HCT116 (cell line): ENCODE data around the gene OR51D1.

ENCODE experiments used
- ATF3 ChIP-seq: IDR thresholded peaks from 2 replicates; pipeline ENCODE4 v1.6.1; 2012
- CEBPB ChIP-seq: IDR thresholded peaks from 2 replicates; pipeline ENCODE4 v1.6.1; 2012; ENCODE audit warnings: low read depth
- CTCF ChIP-seq, 3 experiments: fragments of 200-600 bp in 1 of 3; sonication (generic) in 1 of 3; IDR thresholded peaks in 2 of 3; conservative IDR thresholded peaks in 1 of 3; 2 replicates each; pipeline ENCODE4 v1.5.1; 2012 to 2017; ENCODE audit warnings: low read depth in 2 of 3, low read length in 2 of 3, antibody characterized with exemption in 1 of 3, borderline replicate concordance in 1 of 3, control low read depth in 1 of 3, mild to moderate bottlenecking in 1 of 3, mixed read lengths in 1 of 3, mixed run types in 1 of 3, moderate library complexity in 1 of 3; ENCODE audit not compliant: insufficient read depth in 1 of 3
- EZH2 ChIP-seq: fragments of 200-600 bp; sonication (generic); IDR thresholded peaks from 2 replicates; pipeline ENCODE4 v1.6.1; 2017; ENCODE audit warnings: antibody characterized with exemption, mixed run types
- FOSL1 ChIP-seq: IDR thresholded peaks from 2 replicates; pipeline ENCODE4 v1.6.1; 2012; ENCODE audit warnings: low read depth
- MAX ChIP-seq: IDR thresholded peaks from 2 replicates; pipeline ENCODE4 v1.6.1; 2012
- POLR2AphosphoS5 ChIP-seq: IDR thresholded peaks from 2 replicates; pipeline ENCODE4 v1.6.1; 2011; ENCODE audit warnings: mild to moderate bottlenecking, low read depth, low read length, moderate library complexity
- RAD21 ChIP-seq: IDR thresholded peaks from 2 replicates; pipeline ENCODE4 v1.6.1; 2012; ENCODE audit warnings: low read depth, mild to moderate bottlenecking
- REST ChIP-seq: IDR thresholded peaks from 2 replicates; pipeline ENCODE4 v1.6.1; 2012; ENCODE audit warnings: low read depth
- SP1 ChIP-seq: IDR thresholded peaks from 2 replicates; pipeline ENCODE4 v1.6.1; 2012; ENCODE audit warnings: low read depth
- TCF7L2 ChIP-seq: IDR thresholded peaks from 2 replicates; pipeline ENCODE4 v1.7.0; 2011; ENCODE audit warnings: borderline replicate concordance, inconsistent platforms; ENCODE audit not compliant: insufficient read depth, insufficient read length; ENCODE audit errors: extremely low read depth
- ZBTB33 ChIP-seq: IDR thresholded peaks from 2 replicates; pipeline ENCODE4 v1.6.1; 2011; ENCODE audit warnings: mild to moderate bottlenecking, low read length, moderate library complexity; ENCODE audit not compliant: insufficient replicate concordance; ENCODE audit errors: extremely low read depth
- ZFX ChIP-seq: fragments of 450-650 bp; IDR thresholded peaks from 2 replicates; pipeline ENCODE4 v1.6.1; 2017

GRCh38 chr11:4665424-4665823 lies 28.1 kb downstream of the OR51D1 start:
- TF ChIP-seq EZH2 (no peak), CTCF (IDR thresholded peaks at IDR 0.05 in 2 of 3, conservative IDR thresholded peaks at IDR 0.05 in 1 of 3; ENCODE audit: borderline replicate concordance in 1 of 3, insufficient read depth in 1 of 3, low read depth in 2 of 3, low read length in 2 of 3) (no peak), TCF7L2 (no peak), CEBPB (no peak), SP1 (no peak), POLR2AphosphoS5 (no peak), RAD21 (no peak), MAX (no peak), ZFX (no peak), REST (no peak), ATF3 (no peak), ZBTB33 (no peak), FOSL1 (no peak)
